MM.1S (cell line): ENCODE measurements around the gene VGLL4.

ENCODE experiments used
- EZH2 ChIP-seq: fragments of 300-600 bp; sonication (generic); optimal IDR thresholded peaks from 2 replicates; pipeline ENCODE3; 2017; ENCODE audit warnings: low read depth, mild to moderate bottlenecking, antibody characterized with exemption, low read length, mixed read lengths
- EZH2phosphoT487 ChIP-seq: fragments of 300-600 bp; sonication (generic); IDR thresholded peaks from 2 replicates; pipeline ENCODE4 v1.6.1; 2018; ENCODE audit warnings: antibody characterized with exemption, low read length
- TF ChIP-seq, protein P1 (sequence below): fragments of 300-600 bp; sonication (generic); IDR thresholded peaks from 2 replicates; pipeline ENCODE4 v1.5.1; 2016; ENCODE audit warnings: antibody characterized with exemption, low read length, mixed read lengths

GRCh38 chr3:11650391-11650790 is 6.7 kb upstream of the VGLL4 start:
- TF ChIP-seq, protein P1, sequence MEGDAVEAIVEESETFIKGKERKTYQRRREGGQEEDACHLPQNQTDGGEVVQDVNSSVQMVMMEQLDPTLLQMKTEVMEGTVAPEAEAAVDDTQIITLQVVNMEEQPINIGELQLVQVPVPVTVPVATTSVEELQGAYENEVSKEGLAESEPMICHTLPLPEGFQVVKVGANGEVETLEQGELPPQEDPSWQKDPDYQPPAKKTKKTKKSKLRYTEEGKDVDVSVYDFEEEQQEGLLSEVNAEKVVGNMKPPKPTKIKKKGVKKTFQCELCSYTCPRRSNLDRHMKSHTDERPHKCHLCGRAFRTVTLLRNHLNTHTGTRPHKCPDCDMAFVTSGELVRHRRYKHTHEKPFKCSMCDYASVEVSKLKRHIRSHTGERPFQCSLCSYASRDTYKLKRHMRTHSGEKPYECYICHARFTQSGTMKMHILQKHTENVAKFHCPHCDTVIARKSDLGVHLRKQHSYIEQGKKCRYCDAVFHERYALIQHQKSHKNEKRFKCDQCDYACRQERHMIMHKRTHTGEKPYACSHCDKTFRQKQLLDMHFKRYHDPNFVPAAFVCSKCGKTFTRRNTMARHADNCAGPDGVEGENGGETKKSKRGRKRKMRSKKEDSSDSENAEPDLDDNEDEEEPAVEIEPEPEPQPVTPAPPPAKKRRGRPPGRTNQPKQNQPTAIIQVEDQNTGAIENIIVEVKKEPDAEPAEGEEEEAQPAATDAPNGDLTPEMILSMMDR, result no peak
- TF ChIP-seq EZH2, result no peak
- TF ChIP-seq EZH2phosphoT487, result no peak
